NCI-H1694 treated with DMSO at 0.1 percent for 48 hours (cell line): ENCODE data around the gene ACAA2.
"Not testable (repeated sequence)": the region's sequence is repeated elsewhere in the genome, so short reads cannot be mapped to it uniquely, and the experiment has no call there.

Experiments used
- DNase-seq: peaks from one replicate; lab custom pipeline; 2025; lab: John Stamatoyannopoulos, UW

ACAA2 gene

GRCh38 chr18:49812286-49813068 lies 856 bp downstream of the ACAA2 start:
- DNase-seq: no peak

GRCh38 chr18:49811151-49811938 lies 2.0 kb downstream of the ACAA2 start:
- DNase-seq: no peak

- not testable (repeated sequence) for DNase-seq
Observed at GRCh38 chr18:49808553-49809191, 4.7 kb downstream of the ACAA2 start.

GRCh38 chr18:49804096-49804495 lies 9.2 kb downstream of the ACAA2 start:
- DNase-seq: no peak

GRCh38 chr18:49802623-49803022 lies 10.7 kb downstream of the ACAA2 start:
- no peak for DNase-seq

GRCh38 chr18:49800491-49800890 lies 12.8 kb downstream of the ACAA2 start:
- DNase-seq: not testable (repeated sequence)

- not testable (repeated sequence) for DNase-seq
Observed at GRCh38 chr18:49799806-49800205, 13.5 kb downstream of the ACAA2 start.

- no peak for DNase-seq
Observed at GRCh38 chr18:49798001-49798400, 15.3 kb downstream of the ACAA2 start.

GRCh38 chr18:49795612-49796552 lies 17.5 kb downstream of the ACAA2 start:
- DNase-seq: no peak

GRCh38 chr18:49794743-49795142 lies 18.6 kb downstream of the ACAA2 start:
- no peak for DNase-seq

- DNase-seq: not testable (repeated sequence)
Observed at GRCh38 chr18:49789560-49790134, 23.7 kb downstream of the ACAA2 start.

- DNase-seq: no peak
Observed at GRCh38 chr18:49788327-49788898, 24.9 kb downstream of the ACAA2 start.

GRCh38 chr18:49786019-49786720 lies 27.2 kb downstream of the ACAA2 start:
- DNase-seq: no peak

GRCh38 chr18:49784427-49785185 lies 28.7 kb downstream of the ACAA2 start:
- DNase-seq: no peak

GRCh38 chr18:49783631-49784030 lies 29.7 kb downstream of the ACAA2 start:
- not testable (repeated sequence) for DNase-seq

GRCh38 chr18:49778826-49779465 lies 34.4 kb downstream of the ACAA2 start:
- DNase-seq: no peak

GRCh38 chr18:49769047-49769728 lies 44.1 kb downstream of the ACAA2 start:
- DNase-seq: no peak

GRCh38 chr18:49768051-49768391 lies 45.3 kb downstream of the ACAA2 start:
- peak; percentile 18 for DNase-seq
